Measurements from ENCODE around the gene ADH1C.

The ADH1C gene

GRCh38 chr4:99300934-99301333 is 51.6 kb downstream of the ADH1C start:
- peak; percentile 67 for DNase-seq

GRCh38 chr4:99293357-99293756 is 59.2 kb downstream of the ADH1C start:
- no peak for DNase-seq

GRCh38 chr4:99290848-99291786 is 61.4 kb downstream of the ADH1C start, which contains the start of gene ADH1A:
Gene ADH1A (minus strand): TSS chr4:99290985. CDS start chr4:99290914, 71 bp downstream.
- no peak for DNase-seq

All from EL (cell line).